BJ (cell line): ENCODE measurements around the gene CHRNA4. TPM values are rescaled to one million over a fixed set of nuclear protein-coding genes. Genes with fewer than 3 reads are reported as not detected.
"Not testable (repeated sequence)": the region's sequence is repeated elsewhere in the genome, so short reads cannot be mapped to it uniquely, and the experiment has no call there.

Experiments used
- CTCF ChIA-PET: fragments of 350-600 bp; formaldehyde crosslinking; extraction: SDS; loops from one replicate; lab custom pipeline; 2021; ENCODE audit warnings: antibody characterized with exemption, inconsistent platforms; lab: Yijun Ruan, JAX
- POLR2A ChIA-PET: fragments of 300-600 bp; sonication (Branson Sonifier 250); formaldehyde crosslinking; extraction: SDS; loops from one replicate; lab custom pipeline; 2021; ENCODE audit warnings: antibody characterized with exemption; lab: Charles Lee
- DNase-seq: peaks from one replicate; pipeline ENCODE4 v3.0.0-alpha.2; 2011; ENCODE audit warnings: low read depth
- H3K27me3 ChIP-seq: 2 replicates; pipeline ENCODE4 v1.6.0; 2011; ENCODE audit warnings: low read length; ENCODE audit not compliant: control insufficient read depth, insufficient read depth
- H3K36me3 ChIP-seq: 2 replicates; pipeline ENCODE4 v1.5.1; 2011; ENCODE audit warnings: low read length; ENCODE audit not compliant: control insufficient read depth, insufficient read depth
- H3K4me3 ChIP-seq: 2 replicates; pipeline ENCODE4 v1.5.1; 2011; ENCODE audit warnings: low read depth, mild to moderate bottlenecking, control low read depth, low read length
- polyA plus RNA-seq: library from polyadenylated mRNA; depleted of rRNA; stranded (reverse); fragments of >200 nt; gene quantifications from 2 replicates; pipeline ENCODE4 v1.2.3, GENCODE V29; 2011
- TF ChIP-seq, protein P1 (sequence below): IDR thresholded peaks from 2 replicates; pipeline ENCODE4 v1.5.1; 2011; ENCODE audit warnings: low read depth, mild to moderate bottlenecking, control low read depth, inconsistent platforms, low read length, moderate library complexity; ENCODE audit not compliant: insufficient read depth

CHRNA4 gene
- polyA plus RNA-seq, 1 experiment = not detected

GRCh38 chr20:63344616-63345327, 16.4 kb downstream of the CHRNA4 start:
- no peak for DNase-seq
- ChIA-PET CTCF (interaction anchor here (1.9 kb wide), 1 partner anchor 36 kb away, joined by 4 read pairs; no protein-coding TSS in a partner anchor), POLR2A (no interaction called here)
- peaks cover 12% of the 10 kb centered on the region for H3K27me3 ChIP-seq
- no peaks in the 10 kb centered on the region for H3K36me3 ChIP-seq
- TF ChIP-seq, protein P1, sequence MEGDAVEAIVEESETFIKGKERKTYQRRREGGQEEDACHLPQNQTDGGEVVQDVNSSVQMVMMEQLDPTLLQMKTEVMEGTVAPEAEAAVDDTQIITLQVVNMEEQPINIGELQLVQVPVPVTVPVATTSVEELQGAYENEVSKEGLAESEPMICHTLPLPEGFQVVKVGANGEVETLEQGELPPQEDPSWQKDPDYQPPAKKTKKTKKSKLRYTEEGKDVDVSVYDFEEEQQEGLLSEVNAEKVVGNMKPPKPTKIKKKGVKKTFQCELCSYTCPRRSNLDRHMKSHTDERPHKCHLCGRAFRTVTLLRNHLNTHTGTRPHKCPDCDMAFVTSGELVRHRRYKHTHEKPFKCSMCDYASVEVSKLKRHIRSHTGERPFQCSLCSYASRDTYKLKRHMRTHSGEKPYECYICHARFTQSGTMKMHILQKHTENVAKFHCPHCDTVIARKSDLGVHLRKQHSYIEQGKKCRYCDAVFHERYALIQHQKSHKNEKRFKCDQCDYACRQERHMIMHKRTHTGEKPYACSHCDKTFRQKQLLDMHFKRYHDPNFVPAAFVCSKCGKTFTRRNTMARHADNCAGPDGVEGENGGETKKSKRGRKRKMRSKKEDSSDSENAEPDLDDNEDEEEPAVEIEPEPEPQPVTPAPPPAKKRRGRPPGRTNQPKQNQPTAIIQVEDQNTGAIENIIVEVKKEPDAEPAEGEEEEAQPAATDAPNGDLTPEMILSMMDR = no peak
- H3K4me3 ChIP-seq = no peak overlapping the region

DNA sequence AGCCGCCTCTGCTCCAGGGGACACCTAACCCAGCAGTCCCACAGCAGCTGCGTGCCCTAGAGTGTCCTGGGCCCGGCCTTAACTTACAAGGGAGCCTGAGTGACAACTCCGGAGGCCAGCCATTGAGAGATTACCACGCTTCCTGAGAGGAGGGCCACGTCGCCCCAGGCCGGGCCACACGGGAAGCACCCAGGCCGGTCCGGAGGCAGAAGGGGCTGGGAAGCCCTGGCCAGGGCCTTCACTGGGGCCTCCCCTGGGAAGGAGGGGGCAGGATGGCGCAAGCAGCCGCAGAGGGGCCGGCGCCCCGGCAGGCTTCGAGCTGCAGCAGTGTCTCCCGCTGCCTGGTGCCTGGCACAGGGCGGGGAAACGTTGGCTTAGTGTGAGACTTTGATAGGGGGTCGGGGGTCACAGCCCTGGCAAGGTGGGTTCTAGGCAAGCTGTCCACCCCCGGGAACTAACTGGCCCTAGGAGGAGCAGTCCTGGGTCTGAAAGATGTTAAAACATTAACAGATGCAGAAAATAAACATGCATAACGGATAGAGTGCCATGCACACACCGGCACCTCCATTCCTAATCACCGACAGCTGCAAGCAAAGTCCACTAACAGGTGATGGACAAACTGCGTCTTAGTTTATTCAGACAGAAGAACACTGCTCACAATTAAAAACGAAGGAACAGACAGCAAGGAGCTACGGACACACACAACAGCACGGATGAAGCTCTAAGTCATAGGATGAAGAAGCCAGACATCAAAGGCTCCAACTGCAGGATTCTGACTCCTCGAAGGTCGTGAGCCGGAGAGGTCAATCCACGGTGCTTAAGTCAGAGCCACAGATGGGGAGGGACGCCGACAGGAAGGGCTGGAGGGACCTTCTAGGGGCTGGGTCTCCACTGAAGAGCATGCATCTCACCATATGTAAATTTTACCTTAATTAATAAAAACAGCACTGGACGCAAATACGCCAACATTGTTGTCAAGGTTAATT, 17.4 kb downstream of the CHRNA4 start:
- ChIA-PET POLR2A (no interaction called here), CTCF (no interaction called here)
- Histone ChIP-seq H3K27me3 (peaks cover 12% of the 10 kb centered on the region), H3K36me3 (no peaks in the 10 kb centered on the region), H3K4me3 (no peak overlapping the region)
- TF ChIP-seq, protein P1 = no peak
- no peak for DNase-seq

- POLR2A ChIA-PET = no interaction called here
- Histone ChIP-seq H3K4me3 (no peak overlapping the region), H3K27me3 (peaks cover 12% of the 10 kb centered on the region), H3K36me3 (no peaks in the 10 kb centered on the region)
- CTCF ChIA-PET = no interaction called here
- no peak for DNase-seq
- TF ChIP-seq, protein P1 = no peak
Observed at GRCh38 chr20:63342561-63343459, 18.3 kb downstream of the CHRNA4 start.

GRCh38 chr20:63340158-63340688, 20.9 kb downstream of the CHRNA4 start:
- H3K4me3 ChIP-seq, CTCF ChIA-PET, DNase-seq, POLR2A ChIA-PET, H3K36me3 ChIP-seq: not testable (repeated sequence)
- H3K27me3 ChIP-seq = peaks cover 10% of the 10 kb centered on the region

DNA sequence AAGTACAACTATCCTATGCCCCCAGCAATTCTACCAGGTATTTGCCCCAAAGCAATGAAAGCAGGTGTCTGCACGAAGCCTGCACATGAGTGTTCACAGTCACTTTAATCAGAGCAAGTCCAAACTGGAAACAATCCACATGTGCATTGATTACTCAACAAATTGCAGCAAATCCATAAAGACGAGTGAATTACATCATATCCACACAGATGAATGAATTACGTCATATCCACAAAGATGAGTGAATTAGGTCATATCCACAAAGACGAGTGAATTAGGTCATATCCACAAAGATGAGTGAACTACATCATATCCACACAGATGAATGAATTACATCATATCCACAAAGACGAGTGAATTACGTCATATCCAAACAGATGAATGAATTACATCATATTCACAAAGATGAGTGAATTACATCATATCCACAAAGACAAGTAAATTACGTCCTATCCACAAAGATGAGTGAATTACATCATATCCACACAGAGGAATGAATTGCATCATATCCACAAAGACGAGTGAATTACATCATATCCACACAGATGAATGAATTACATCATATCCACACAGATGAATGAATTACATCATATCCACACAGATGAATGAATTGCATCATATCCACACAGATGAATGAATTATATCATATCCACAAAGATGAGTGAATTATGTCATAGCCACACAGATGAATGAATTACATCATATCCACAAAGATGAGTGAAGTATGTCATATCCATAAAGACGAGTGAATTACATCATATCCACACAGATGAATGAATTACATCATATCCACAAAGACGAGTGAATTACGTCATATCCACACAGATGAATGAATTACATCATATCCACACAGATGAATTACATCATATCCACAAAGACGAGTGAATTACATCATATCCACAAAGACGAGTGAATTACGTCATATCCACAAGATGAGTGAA, 21.7 kb downstream of the CHRNA4 start:
- H3K4me3 ChIP-seq, POLR2A ChIA-PET, CTCF ChIA-PET, H3K36me3 ChIP-seq, DNase-seq, H3K27me3 ChIP-seq: not testable (repeated sequence)
